ENCODE measurements around the gene PDE1A.

- TF ChIP-seq EZH2 (IDR thresholded peaks at IDR 0.05; ENCODE audit: low read depth) (no peak), CTCF (conservative IDR thresholded peaks at IDR 0.05) (no peak)
Observed at GRCh38 chr2:182142062-182142461, 284.8 kb downstream of the PDE1A start.
